Measurements from ENCODE around the gene TRAF6. TPM values are rescaled to one million over a fixed set of nuclear protein-coding genes. Genes with fewer than 3 reads are reported as not detected.

The TRAF6 gene
- total RNA-seq, 1 experiment from 2014 or later, result 8.2 TPM

DNA sequence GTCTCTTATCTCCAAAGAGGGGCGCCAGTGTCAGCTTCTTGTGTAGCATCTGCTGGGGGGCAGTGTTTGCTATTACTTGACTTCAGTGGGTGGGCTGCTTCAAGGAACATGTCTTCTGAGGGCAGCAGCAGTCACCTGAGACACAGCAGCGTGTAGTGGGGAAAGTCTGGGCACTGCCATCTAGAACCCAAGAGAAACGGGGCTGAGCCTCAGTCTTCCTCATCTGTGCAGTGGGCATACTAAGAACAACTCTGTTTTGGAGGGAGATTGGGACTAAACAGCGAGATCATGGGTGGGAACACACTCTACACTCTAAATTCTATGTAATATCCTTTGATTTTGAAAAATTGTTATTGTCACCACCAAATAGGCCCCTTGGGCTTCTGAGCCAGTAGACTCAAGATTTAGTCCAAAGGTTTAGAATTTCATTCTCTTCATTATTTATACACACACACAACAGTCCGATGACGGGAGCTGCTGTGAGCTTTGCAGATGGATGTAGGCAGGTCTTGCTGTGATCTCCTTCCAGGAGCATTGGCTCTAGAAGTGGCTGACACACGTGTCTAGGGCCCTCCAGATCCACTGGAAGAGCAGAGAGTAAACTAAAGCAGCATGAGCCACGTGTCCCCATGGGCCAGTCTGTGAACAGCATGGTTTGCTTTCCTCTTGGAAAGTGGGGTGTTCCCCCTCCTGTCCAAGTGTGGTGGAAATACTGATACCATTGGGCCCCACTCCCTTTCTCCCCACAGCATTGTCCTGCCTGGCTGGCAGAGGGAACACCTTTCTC is 51.8 kb downstream of the TRAF6 start:
- DNase-seq (ENCODE audit: low read depth), result no peak

DNA sequence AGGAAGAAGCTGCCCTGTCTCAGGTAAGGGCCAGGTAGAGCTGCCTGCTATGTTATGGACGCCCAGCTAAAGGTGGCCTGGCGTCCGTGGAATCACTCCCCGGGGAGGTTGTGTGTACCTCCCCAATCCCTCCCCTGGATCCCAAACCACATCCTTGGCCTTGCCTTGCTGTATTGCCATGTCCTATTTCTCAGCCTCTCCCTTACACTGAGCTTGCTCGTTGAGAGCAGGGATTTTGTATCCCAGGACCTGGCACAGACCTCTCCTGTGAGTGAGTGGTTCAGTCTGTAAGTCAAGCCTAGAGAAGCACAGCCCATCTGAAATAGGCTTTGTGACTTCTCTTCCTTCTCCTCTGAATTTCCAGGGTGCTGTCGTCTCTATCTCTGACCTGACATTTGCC is 53.9 kb downstream of the TRAF6 start:
- DNase-seq (ENCODE audit: low read depth), result no peak

DNA sequence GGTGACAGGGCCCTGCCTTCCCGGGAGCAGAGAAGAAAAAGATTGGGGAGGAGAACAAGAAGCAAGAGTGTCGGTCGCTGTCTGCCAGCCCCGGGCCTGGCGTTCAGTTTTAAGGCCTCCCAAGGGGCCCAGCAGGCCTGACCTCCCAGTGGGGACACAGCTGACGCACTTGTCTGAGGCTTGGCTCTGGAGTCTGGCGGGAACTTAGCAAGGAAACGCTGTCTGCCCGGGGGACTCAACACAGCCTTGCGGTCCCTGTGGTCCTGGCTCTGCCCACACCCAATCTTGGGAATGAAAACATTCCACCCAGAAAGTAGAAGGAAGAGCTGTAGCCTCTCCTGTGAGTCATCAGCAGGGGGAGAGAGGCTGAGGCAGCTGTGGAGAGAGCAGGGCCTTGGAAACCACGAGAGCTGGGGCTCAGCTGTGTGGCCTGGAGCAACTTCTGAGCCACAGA is 54.4 kb downstream of the TRAF6 start:
- DNase-seq (ENCODE audit: low read depth), result peak; percentile 99

DNA sequence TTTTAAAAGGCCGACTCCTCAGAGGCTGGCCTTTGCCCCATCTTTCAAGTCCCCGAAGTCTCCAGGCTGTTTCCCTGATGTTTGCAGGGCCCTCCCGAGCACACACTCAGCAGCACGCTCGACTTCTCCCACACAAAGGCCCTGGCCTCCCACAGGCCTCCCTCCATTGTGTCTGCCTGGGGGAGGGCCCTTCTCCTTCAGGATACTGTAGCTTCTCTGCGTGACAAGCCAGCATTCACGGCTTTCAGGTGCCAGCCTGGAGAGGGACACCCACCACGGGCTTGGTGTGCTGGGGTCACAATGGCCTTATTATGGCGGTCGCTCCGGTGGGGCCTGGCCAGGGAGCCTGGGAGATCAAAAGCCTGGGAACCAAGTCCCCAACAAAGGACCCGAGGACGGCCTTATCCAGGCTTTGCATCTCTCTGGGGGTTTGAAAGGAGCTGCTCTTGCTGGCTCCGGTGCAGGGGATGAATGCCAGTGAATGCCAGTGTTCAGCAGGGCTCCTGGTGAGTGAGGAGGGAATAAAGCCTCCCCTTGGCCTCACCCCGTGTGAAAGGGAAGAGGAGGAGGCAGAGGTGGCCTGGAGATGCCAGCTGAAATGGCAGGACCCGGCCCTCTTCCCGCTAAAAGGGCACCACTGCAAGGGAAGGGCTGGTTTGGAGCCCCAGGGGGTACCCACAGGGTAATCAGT is 55.0 kb downstream of the TRAF6 start:
- peak; percentile 76 for DNase-seq (ENCODE audit: low read depth)

DNA sequence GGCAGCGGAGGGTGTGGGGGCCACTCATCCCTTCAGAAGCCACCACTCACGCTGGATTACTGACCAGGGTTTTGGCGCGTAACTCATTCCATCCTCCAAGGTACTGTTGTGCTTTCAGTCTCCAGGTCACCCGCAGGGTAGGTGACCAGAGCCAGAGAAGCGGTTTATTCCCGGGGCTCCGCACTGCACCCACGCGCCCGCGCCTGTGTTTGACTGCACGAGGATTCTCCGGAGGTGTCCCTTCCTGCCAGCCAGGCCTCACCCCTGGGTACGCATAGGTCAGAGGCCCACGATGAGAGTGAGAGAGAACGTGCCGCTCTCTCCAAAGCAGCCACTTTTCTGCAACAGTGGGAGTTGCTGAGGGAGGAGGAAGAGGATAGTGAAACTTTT is 55.5 kb downstream of the TRAF6 start:
- no peak for DNase-seq (ENCODE audit: low read depth)

DNA sequence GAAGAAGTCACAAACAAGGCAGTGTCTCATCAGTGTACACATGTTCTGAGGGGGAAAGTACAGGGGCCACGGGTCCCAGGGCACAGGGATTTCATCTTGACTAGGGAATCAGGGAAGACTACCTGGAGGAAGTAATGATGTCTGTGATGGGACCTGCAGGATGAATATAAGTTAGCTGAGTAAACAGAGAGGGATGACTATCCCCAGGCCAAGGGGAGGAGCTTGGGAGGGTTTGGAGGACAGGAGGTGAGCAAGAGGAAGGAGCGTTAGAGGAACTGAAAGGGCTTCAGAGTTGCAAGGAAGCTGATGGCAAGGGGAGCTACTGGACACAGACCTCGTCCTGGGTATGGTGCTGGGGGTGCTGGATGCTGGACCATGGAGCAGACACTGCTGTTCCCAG is 56.4 kb downstream of the TRAF6 start:
- peak; percentile 66 for DNase-seq (ENCODE audit: low read depth)

DNA sequence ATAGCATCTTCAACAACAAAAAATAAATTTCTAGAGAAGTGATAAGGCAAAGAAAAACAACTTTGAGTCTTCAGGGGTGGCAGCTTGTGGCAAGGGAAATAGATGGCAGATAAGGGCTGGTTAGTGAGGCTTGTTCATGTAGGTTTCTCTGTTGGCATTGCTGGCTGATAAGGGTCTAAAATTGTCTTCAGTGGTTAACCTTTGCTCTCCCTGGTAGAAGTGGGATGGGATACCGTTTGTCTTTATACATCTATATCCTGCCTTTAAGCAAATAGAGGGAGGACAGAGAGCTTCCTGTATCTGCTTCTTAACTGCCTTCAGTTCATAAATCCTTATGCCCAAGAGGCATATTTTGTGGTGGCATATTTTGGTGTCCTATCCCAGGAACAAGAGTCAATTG is 57.1 kb downstream of the TRAF6 start:
- DNase-seq (ENCODE audit: low read depth), result peak; percentile 44

DNA sequence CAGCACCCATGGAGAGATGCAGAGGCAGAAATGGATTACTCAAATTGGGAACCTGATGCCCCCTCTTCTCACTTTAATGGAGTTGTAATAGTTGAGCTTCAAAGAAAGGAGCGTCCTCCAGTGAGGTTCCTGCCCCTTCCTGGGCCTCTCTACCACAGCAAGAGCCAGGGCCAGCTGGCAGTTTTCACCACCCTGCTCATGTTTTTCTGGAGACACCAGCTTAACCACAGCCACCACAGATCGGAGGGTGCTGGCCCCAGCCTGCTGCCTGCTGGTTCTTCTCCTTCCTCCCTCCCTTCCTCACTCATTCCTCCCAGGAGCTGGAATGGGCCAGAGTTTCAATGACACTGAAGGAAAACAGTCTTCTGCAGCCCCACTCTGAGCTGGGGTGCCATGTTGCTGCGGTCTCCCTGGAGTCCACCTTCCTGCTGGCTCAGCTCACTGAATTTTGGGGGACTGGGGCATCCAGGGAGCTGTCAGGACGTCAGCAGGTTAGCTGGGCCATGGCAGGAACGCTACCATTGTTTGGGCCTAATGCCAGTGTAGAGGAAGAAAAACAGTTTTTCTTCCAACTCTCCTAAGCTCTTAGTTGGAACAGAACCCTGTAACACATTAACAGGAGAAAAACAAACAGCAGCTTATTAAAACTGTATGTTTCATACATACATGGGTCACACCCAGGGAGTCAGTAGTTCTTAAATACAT is 57.7 kb downstream of the TRAF6 start:
- DNase-seq (ENCODE audit: low read depth), result peak; percentile 81

DNA sequence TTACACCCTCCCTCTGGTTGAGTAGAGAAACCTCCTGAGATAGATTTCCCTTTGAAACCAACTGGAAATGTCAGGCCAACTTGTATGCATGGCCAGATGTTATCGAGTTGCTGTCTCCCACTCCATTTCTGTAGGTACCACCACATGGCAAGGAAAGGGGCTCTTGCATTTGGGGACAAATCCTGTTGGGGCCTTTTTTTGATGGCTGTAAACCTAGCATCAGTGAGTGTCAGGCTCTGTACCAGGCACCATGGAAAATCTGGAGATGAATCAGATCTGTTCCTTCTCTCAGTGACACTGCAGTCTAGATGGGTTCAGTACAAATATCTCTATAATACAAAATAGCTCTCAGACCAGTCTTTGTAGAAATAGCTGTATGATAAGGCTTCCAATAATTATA is 58.4 kb downstream of the TRAF6 start:
- DNase-seq (ENCODE audit: low read depth), result no peak

DNA sequence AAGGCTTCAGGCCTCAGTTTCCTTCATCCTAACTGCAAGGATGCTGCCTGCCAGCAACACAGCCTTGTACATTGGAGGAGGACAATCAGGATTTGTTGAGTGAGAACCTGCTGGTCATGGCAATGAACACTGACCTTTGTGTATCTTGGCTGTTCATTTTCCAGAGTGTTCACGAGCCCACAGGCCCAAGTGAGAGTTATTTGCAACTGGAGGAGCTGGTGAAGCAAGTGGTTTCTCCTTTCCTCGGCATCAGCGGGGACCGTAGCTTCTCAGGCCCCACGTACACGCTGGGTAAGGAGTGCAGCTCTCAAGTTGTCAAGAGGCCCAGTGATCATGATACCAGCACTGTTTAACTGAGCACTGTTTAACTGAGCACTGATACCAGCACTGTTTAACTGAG is 59.0 kb downstream of the TRAF6 start:
- no peak for DNase-seq (ENCODE audit: low read depth)

DNA sequence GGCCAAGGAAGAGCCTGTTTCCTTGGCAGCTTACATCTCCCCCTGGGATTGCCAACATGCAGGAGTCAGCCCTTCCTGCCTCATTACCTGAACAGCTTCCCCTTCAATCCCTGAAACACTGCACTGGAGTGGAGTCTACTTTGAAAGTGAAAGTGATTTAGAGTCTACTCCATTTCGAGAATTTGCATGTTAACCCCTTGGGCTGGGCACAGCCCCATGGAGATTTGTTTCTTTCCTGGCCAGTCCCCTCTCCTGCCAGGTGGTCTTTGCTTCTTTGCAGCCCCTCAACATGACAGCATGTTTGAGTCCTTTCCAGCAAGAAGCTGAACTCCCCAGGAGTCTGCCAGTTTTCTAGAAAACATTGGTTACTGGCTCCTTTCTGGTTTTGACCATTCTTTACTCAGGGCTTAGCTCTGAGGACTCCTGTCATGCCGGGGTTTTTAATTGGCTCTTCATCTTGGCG is 59.9 kb downstream of the TRAF6 start:
- no peak for DNase-seq (ENCODE audit: low read depth)

DNA sequence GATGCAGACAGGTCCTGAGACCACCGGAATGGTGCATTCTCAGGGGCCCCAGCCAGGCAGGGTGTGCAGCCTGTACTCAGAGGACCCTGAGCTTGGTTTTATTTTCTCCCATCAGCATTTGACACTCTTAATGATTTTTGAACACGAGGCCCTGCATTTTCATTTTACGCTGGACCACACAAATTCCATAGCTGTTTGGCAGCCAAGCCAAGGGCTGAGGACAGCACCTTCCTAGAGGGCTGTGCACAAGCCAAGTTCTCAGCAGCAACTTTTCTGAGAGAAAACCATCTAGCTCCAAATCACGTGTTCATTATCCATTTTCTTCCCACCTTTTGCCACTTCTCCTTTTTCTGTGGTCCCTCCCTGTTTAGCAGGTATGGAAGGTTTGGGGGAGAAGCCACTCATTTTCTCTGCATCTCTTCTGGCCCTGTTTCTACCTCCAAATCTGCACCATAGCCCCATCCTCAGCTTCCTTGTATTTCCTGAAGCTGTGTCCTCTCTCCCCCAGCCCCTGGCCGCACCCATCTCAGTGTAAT is 60.4 kb downstream of the TRAF6 start:
- no peak for DNase-seq (ENCODE audit: low read depth)

DNA sequence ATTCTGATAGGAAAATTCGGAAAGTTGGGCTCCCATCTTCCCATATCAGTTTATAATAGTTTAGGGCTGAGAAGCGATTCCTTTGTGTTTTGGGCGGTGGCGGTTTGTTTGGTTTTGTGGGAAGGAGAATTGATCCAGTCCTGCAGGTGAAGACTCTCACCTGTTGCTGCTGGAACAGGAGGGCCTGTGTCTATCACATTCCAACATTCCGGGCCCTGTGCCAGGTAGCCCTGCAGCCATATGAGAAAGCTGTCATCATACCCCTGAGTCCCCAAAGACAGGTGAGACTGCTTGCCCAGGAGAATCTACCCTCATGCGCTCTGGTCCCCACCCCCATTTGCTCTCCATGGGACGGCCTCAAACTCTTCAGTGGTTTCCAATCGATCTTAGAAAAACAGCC is 62.1 kb downstream of the TRAF6 start:
- no peak for DNase-seq (ENCODE audit: low read depth)

DNA sequence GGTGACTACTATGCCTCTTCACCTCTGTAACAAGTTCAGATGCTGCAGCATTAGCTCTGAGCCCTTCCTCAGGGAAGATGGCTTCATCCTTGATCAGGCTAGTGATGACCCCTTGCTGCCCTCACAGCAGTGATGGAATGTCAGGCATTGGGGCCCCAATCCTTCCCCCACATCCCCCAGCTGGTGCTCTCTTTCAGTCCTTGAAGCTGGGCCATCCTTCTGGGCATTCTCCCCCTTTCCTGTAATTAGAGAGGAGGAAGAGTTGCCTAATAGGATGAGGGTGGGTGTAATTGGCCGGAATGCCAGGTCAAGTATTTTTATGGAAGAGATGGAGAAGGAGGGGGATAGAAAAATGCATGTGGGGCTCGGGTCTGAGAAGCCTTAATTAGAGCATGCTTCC is 62.6 kb downstream of the TRAF6 start:
- DNase-seq (ENCODE audit: low read depth), result no peak

DNA sequence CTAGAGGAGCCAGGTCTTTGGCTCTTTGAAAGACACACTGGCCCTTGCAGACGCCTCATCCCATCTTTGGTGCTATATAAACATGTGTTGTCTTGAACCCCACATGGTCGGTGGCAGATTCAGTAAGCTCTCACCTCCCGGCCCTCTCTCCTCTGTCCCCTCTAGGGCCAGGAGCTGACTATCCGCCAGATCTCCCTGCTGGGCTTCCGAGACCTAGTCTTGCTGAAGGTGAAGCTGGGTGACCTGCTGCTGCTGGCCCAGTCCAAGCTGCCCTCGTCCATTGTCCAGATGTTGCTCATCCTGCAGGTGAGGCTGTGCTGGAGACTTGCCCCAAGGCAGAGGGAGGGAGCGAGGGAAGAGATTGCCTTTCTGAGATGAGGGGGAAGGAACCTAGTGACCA is 63.9 kb downstream of the TRAF6 start:
- no peak for DNase-seq (ENCODE audit: low read depth)

DNA sequence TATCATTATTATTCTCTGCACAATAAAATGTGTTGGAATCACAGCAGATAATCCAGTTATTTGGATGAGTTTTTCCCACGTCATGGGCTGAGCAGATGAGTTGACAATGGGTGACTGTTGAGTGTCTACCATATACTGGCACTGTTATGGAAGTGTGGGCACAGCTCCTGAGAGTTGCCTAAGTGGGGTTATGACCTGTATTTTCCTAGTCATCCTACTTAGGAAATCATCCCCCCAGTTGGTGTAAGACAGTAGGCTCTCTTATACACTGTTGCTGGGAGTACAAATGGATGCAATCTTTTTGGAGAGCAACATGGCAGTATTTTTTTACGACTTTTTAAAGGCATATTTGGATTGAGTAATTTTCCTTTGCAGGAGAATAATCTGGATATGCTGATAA is 66.4 kb downstream of the TRAF6 start:
- no peak for DNase-seq (ENCODE audit: low read depth)

DNA sequence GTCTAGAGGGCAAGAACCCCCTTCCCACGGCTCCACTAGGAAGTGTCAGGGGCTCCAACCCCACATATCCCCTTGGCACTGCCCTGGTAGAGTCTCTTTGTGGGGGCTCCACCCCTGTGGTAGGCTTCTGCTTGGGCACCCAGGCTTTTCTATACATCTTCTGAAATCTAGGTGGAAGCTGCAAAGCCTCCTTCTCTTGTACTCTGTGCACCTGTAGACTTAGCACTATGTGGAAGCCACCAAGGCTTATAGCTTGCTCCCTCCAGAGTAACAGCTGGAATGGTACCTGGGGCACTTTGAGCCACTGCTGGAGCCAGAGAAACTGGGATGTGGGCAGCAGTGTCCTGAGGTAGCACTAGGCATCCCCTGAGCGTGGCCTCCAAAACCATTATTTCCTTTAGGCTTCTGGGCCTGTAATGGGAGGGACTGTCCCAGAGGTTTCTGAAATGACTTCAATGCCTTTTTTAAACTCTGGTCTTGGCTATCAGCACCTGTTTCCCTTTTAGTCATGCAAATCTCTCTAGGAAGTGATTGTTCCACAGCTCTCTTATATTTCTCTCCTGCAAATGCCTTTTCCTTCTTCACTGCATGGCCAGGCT is 68.4 kb downstream of the TRAF6 start:
- DNase-seq (ENCODE audit: low read depth), result no peak

DNA sequence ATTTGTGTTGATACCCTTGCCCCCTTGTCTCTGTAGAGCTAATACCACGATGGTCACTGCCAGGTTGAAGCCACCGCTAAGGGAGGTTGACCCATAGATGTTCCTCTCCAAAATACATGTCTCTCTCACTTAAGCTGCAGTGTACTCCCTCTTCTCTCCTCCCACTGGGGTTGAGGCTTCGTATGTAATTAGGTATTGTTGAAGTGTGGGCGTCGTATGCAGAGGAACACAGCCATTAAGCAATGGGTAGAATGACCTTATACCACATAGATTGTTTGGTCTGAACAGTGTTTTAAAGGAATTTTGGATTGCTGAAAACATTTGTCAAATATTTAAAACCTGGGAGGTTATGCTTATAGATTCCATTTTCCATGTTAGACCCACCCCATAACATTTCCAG is 71.9 kb downstream of the TRAF6 start:
- DNase-seq (ENCODE audit: low read depth), result no peak

DNA sequence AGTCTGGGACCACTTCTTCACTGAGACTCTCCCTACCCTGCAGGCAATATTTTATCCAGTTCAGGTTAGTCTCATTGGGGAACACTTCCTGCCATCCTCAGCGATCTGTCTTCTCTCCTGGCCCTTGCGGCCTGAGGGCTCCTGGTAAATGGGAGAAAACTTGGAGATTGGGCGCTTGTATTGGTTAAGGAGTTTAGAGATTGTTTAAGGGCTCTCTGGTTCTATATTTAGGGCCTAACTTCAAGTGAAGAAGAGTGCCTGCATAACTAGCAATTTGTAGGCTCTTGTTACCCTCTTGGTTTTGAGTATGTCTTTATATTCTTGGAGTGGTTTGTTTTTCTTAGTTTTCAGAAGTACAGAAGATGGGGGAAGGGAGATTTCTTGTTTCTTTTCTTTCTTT is 72.7 kb downstream of the TRAF6 start:
- DNase-seq (ENCODE audit: low read depth), result no peak
